Karpas-422 (cell line): Measurements from ENCODE around the gene CDKL2. TPM values are rescaled to one million over a fixed set of nuclear protein-coding genes. Genes with fewer than 3 reads are reported as not detected.

Experiments
- DNase-seq: peaks from one replicate; pipeline ENCODE4 v3.0.0-alpha.2; 2015
- H2AFZ ChIP-seq: fragments of 200-600 bp; sonication (generic); 2 replicates; pipeline ENCODE4 v1.6.1; 2014; ENCODE audit warnings: antibody characterized with exemption, low read length, mixed read lengths
- H3K27ac ChIP-seq: fragments of 200-600 bp; sonication (generic); 2 replicates; pipeline ENCODE4 v1.5.1; 2014; ENCODE audit warnings: mild to moderate bottlenecking, low read length, moderate library complexity
- H3K27me3 ChIP-seq: fragments of 200-600 bp; sonication (generic); 2 replicates; pipeline ENCODE4 v1.6.1; 2014; ENCODE audit warnings: low read length, mixed read lengths
- H3K36me3 ChIP-seq: fragments of 200-600 bp; sonication (generic); 2 replicates; pipeline ENCODE4 v1.6.1; 2014; ENCODE audit warnings: low read length, mixed read lengths; ENCODE audit not compliant: insufficient read depth
- H3K4me1 ChIP-seq: fragments of 200-600 bp; sonication (generic); 2 replicates; pipeline ENCODE4 v1.6.1; 2014; ENCODE audit warnings: mild to moderate bottlenecking, low read length, mixed read lengths
- H3K4me2 ChIP-seq: fragments of 200-600 bp; sonication (generic); 2 replicates; pipeline ENCODE4 v1.6.1; 2014; ENCODE audit warnings: low read length, low read depth, mild to moderate bottlenecking; ENCODE audit not compliant: poor library complexity, severe bottlenecking
- H3K4me3 ChIP-seq: fragments of 200-600 bp; sonication (generic); 2 replicates; pipeline ENCODE4 v1.5.1; 2014; ENCODE audit warnings: mild to moderate bottlenecking, antibody characterized with exemption, low read length, mixed read lengths
- H3K79me2 ChIP-seq: fragments of 200-600 bp; sonication (generic); 2 replicates; pipeline ENCODE4 v1.6.1; 2014; ENCODE audit warnings: mild to moderate bottlenecking, low read length, mixed read lengths
- H3K9ac ChIP-seq: fragments of 200-600 bp; sonication (generic); 2 replicates; pipeline ENCODE4 v1.6.0; 2014; ENCODE audit warnings: low read length
- H3K9me2 ChIP-seq: fragments of 200-600 bp; sonication (generic), shearing (Covaris generic); replicated peaks from 2 replicates; pipeline ENCODE4 v1.6.0; 2014; ENCODE audit warnings: mild to moderate bottlenecking, low read length, moderate library complexity; ENCODE audit not compliant: insufficient read depth
- H3K9me3 ChIP-seq: fragments of 300-700, 200-600 bp; sonication (generic); 2 replicates; pipeline ENCODE4 v1.6.1; 2014; ENCODE audit warnings: low read length, mixed read lengths
- H4K20me1 ChIP-seq: fragments of 200-600 bp; sonication (generic); 2 replicates; pipeline ENCODE4 v1.6.1; 2014; ENCODE audit warnings: mild to moderate bottlenecking, antibody characterized with exemption, low read length, low read depth; ENCODE audit not compliant: insufficient read depth
- total RNA-seq: library from RNA; depleted of rRNA; stranded (reverse); fragments of >200 nt; shearing (Covaris generic); gene quantifications from 2 replicates; pipeline ENCODE4 v1.2.3, GENCODE V29; 2014; ENCODE audit warnings: low replicate concordance; rRNA removed

Gene CDKL2
- 0.11 TPM in 1 of 2 replicates, not detected in the other for total RNA-seq

GRCh38 chr4:75630174-75630936 lies at the start of gene CDKL2:
TSS of gene CDKL2 (minus strand) at chr4:75630528. CDS start at chr4:75625988, 4,540 bp downstream.
- no peak within 1 kb of the TSS for H2AFZ ChIP-seq
- H3K4me2 ChIP-seq = peak within 1 kb of the TSS; percentile 52

GRCh38 chr4:75678965-75679364 lies 48.6 kb upstream of the CDKL2 start:
- Histone ChIP-seq H3K36me3 (no peaks in the 10 kb centered on the region), H3K4me1 (peaks cover 5% of the 10 kb centered on the region), H4K20me1 (no peaks in the 10 kb centered on the region), H3K4me3 (no peak overlapping the region), H3K27me3 (no peaks in the 10 kb centered on the region), H3K9ac (no peak overlapping the region), H3K79me2 (0 out of 2 replicates have a peak, but pooled peaks cover 2% of the 10 kb centered on the region), H3K27ac (no peak overlapping the region), H3K9me3 (no peaks in the 10 kb centered on the region), H3K9me2 (no peaks in the 10 kb centered on the region), H2AFZ (no peak overlapping the region), H3K4me2 (no peak overlapping the region)
- DNase-seq = no peak

More at GRCh38 chr4:75630174-75630936, at the start of gene CDKL2:
- H3K9ac ChIP-seq = no peak within 1 kb of the TSS
- H3K4me3 ChIP-seq = peak within 1 kb of the TSS; percentile 58
- H3K9me2 ChIP-seq = no peaks in the 10 kb centered on the region
- H4K20me1 ChIP-seq = no peaks in the 10 kb centered on the region
- peak; percentile 81 for DNase-seq
- no peaks in the 10 kb centered on the region for H3K27me3 ChIP-seq
- no peaks in the 10 kb centered on the region for H3K79me2 ChIP-seq
- H3K27ac ChIP-seq = no peak within 1 kb of the TSS
- no peaks in the 10 kb centered on the region for H3K36me3 ChIP-seq
- no peaks in the 10 kb centered on the region for H3K9me3 ChIP-seq
- peaks cover 8% of the 10 kb centered on the region for H3K4me1 ChIP-seq

GRCh38 chr4:75678473-75678872 lies 48.1 kb upstream of the CDKL2 start:
- H2AFZ ChIP-seq = no peak overlapping the region
- H3K9me2 ChIP-seq = no peaks in the 10 kb centered on the region
- H3K79me2 ChIP-seq = 0 out of 2 replicates have a peak, but pooled peaks cover 2% of the 10 kb centered on the region
- no peaks in the 10 kb centered on the region for H4K20me1 ChIP-seq
- no peaks in the 10 kb centered on the region for H3K9me3 ChIP-seq
- DNase-seq = no peak
- no peak overlapping the region for H3K9ac ChIP-seq
- H3K4me1 ChIP-seq = peaks cover 9% of the 10 kb centered on the region
- H3K36me3 ChIP-seq = no peaks in the 10 kb centered on the region
- H3K27ac ChIP-seq = no peak overlapping the region
- no peaks in the 10 kb centered on the region for H3K27me3 ChIP-seq
- H3K4me3 ChIP-seq = no peak overlapping the region
- H3K4me2 ChIP-seq = no peak overlapping the region

GRCh38 chr4:75675004-75675531 lies 44.7 kb upstream of the CDKL2 start:
- no peak overlapping the region for H3K4me3 ChIP-seq
- 0 out of 2 replicates have a peak, but pooled peaks cover 3% of the 10 kb centered on the region for H3K36me3 ChIP-seq
- no peak overlapping the region for H2AFZ ChIP-seq
- H3K9me3 ChIP-seq = no peaks in the 10 kb centered on the region
- no peaks in the 10 kb centered on the region for H3K9me2 ChIP-seq
- DNase-seq = no peak
- H4K20me1 ChIP-seq = peaks cover 29% of the 10 kb centered on the region
- H3K27me3 ChIP-seq = no peaks in the 10 kb centered on the region
- H3K4me1 ChIP-seq = peaks cover 28% of the 10 kb centered on the region
- H3K27ac ChIP-seq = no peak overlapping the region
- H3K79me2 ChIP-seq = peaks cover 34% of the 10 kb centered on the region
- no peak overlapping the region for H3K9ac ChIP-seq
- H3K4me2 ChIP-seq = no peak overlapping the region

GRCh38 chr4:75673959-75674328 lies 43.6 kb upstream of the CDKL2 start:
- peak; percentile 54 for DNase-seq
- Histone ChIP-seq H3K79me2 (peaks cover 45% of the 10 kb centered on the region), H3K4me1 (peaks cover 39% of the 10 kb centered on the region), H3K4me3 (peak overlapping the region; percentile 78), H3K9me2 (no peaks in the 10 kb centered on the region), H3K9ac (peak overlapping the region; percentile 74), H3K36me3 (0 out of 2 replicates have a peak, but pooled peaks cover 4% of the 10 kb centered on the region), H2AFZ (peak overlapping the region; percentile 50; the same call in 1 of the 2 replicates), H3K4me2 (peak overlapping the region; percentile 96), H3K27ac (peak overlapping the region; percentile 83), H3K27me3 (no peaks in the 10 kb centered on the region), H3K9me3 (no peaks in the 10 kb centered on the region), H4K20me1 (peaks cover 40% of the 10 kb centered on the region)

GRCh38 chr4:75673027-75673958 lies 43.0 kb upstream of the CDKL2 start, which contains the start of gene G3BP2:
TSS of gene G3BP2 (minus strand) at chr4:75673411. CDS start at chr4:75662025, 11,386 bp downstream.
- Histone ChIP-seq H3K4me2 (peak within 1 kb of the TSS; percentile 96), H3K4me1 (peaks cover 42% of the 10 kb centered on the region), H3K4me3 (peak within 1 kb of the TSS; percentile 93), H2AFZ (peak within 1 kb of the TSS; percentile 50; the same call in 1 of the 2 replicates), H3K27ac (peak within 1 kb of the TSS; percentile 83), H3K36me3 (0 out of 2 replicates have a peak, but pooled peaks cover 4% of the 10 kb centered on the region), H4K20me1 (peaks cover 46% of the 10 kb centered on the region), H3K79me2 (peaks cover 52% of the 10 kb centered on the region), H3K9me2 (no peaks in the 10 kb centered on the region), H3K9me3 (no peaks in the 10 kb centered on the region), H3K27me3 (no peaks in the 10 kb centered on the region), H3K9ac (peak within 1 kb of the TSS; percentile 92)
- peak; percentile 100 for DNase-seq

- Histone ChIP-seq H3K27me3 (no peaks in the 10 kb centered on the region), H3K9me3 (no peaks in the 10 kb centered on the region), H3K36me3 (0 out of 2 replicates have a peak, but pooled peaks cover 4% of the 10 kb centered on the region), H3K79me2 (peaks cover 59% of the 10 kb centered on the region), H3K4me3 (peak overlapping the region; percentile 93), H3K4me2 (peak overlapping the region; percentile 96), H4K20me1 (peaks cover 54% of the 10 kb centered on the region), H3K27ac (peak overlapping the region; percentile 69), H2AFZ (no peak overlapping the region), H3K4me1 (peaks cover 47% of the 10 kb centered on the region), H3K9ac (peak overlapping the region; percentile 92), H3K9me2 (no peaks in the 10 kb centered on the region)
- DNase-seq = peak; percentile 92
Measured at GRCh38 chr4:75672461-75673026, 42.2 kb upstream of the CDKL2 start.
